Uterus (tissue), 2 donors: Measurements from ENCODE around the gene DDX31.

Source experiments
- POLR2A ChIP-seq, 2 donors: fragments of 450-650 bp; IDR thresholded peaks; one replicate each; pipeline ENCODE4 v1.6.1; 2016; ENCODE audit warnings: antibody characterized with exemption in 2 of 2, mild to moderate bottlenecking in 1 of 2, moderate library complexity in 1 of 2
- TF ChIP-seq, protein P1 (sequence below), 4 experiments: fragments of 200-600 bp in 2 of 4; fragments of 450-650 bp in 2 of 4; sonication (generic) in 2 of 4; IDR thresholded peaks; one replicate each; pipeline ENCODE4 v1.5.1; 2016 to 2019; ENCODE audit warnings: antibody characterized with exemption in 4 of 4, mild to moderate bottlenecking in 2 of 4, moderate library complexity in 1 of 4

DNA sequence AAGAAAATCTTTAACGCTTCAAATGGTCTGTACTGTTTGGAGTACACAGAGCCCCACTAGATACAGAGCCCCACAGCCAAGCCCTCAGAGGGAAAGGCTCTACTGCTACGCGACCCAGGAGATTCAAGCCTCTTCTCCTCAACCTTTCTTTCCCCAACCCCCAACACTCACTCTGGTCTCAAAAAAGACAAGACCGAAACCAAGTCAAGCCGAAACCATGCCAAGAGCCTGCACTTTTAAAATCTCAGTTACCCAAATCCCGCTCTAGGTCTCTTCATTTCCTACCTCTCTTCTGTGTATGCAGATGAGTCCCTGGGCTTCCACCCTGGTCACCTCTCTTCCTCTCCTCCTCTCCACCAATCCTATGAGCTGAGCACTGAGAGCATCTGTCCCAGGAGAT lies 55.5 kb downstream of the DDX31 start:
- TF ChIP-seq POLR2A (IDR thresholded peaks at IDR 0.05): no peak
- TF ChIP-seq, protein P1, sequence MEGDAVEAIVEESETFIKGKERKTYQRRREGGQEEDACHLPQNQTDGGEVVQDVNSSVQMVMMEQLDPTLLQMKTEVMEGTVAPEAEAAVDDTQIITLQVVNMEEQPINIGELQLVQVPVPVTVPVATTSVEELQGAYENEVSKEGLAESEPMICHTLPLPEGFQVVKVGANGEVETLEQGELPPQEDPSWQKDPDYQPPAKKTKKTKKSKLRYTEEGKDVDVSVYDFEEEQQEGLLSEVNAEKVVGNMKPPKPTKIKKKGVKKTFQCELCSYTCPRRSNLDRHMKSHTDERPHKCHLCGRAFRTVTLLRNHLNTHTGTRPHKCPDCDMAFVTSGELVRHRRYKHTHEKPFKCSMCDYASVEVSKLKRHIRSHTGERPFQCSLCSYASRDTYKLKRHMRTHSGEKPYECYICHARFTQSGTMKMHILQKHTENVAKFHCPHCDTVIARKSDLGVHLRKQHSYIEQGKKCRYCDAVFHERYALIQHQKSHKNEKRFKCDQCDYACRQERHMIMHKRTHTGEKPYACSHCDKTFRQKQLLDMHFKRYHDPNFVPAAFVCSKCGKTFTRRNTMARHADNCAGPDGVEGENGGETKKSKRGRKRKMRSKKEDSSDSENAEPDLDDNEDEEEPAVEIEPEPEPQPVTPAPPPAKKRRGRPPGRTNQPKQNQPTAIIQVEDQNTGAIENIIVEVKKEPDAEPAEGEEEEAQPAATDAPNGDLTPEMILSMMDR (IDR thresholded peaks at IDR 0.05): no peak
